Measurements from ENCODE around the gene ESYT2. TPM values are rescaled to one million over a fixed set of nuclear protein-coding genes. Genes with fewer than 3 reads are reported as not detected.

Gene ESYT2
- total and polyA plus RNA-seq, 9 of the 15 experiments (the other 6 are each of a cell fraction or from before 2014, with no cell fraction given) = 5.8 to 86.9 (median 64.7) TPM

GRCh38 chr7:158864833-158865232 lies 35.5 kb upstream of the ESYT2 start:
- H3K9ac ChIP-seq (ENCODE audit: insufficient read depth in 1 of 2, low read depth in 2 of 2, low read length in 2 of 2) = peak overlapping the region; percentile 78 to 82
- H3K9me1 ChIP-seq (ENCODE audit: control insufficient read depth, insufficient read depth, low read length) = peaks cover 6% of the 10 kb centered on the region
- H3K79me2 ChIP-seq (ENCODE audit: control insufficient read depth, insufficient read depth, low read length) = peaks cover 88% of the 10 kb centered on the region
- H3K27me3 ChIP-seq (ENCODE audit: control insufficient read depth in 2 of 2, insufficient read depth in 2 of 2, low read length in 2 of 2) = no peaks in the 10 kb centered on the region
- FAIRE-seq (no peak), ATAC-seq (no peak), DNase-seq (ENCODE audit: extremely low read depth in 1 of 4, low spot score in 3 of 4) (no peak)
- no TSS peak for BruUV-seq (replicated peaks)
- 89% methylated on average over 7 of the region's 7 CpGs for WGBS (ENCODE audit: insufficient coverage, low coverage, missing lambda C conversion rate)
- POLR2A ChIA-PET = interaction anchor here (0.7 to 1.9 kb wide), 5 partner anchors 11 to 157 kb away, joined by 4 to 14 read pairs (median 8); partner anchors contain the start of gene ESYT2
- H2AFZ ChIP-seq (ENCODE audit: low read depth, low read length) = no peak overlapping the region
- in situ Hi-C loops (cut with MboI) (no loop called here), intact Hi-C loops (cut with micrococcal nuclease) (no loop called here)
- no peak overlapping the region for H3K4me3 ChIP-seq
- H3K36me3 ChIP-seq (ENCODE audit: control insufficient read depth, insufficient read depth, low read length) = peaks cover 38% of the 10 kb centered on the region
- H3K27ac ChIP-seq (ENCODE audit: extremely low read depth, low read depth, low read length) = peak overlapping the region; percentile 97
- peaks cover 11% of the 10 kb centered on the region; the same call in 1 of the 2 replicates for H3K9me3 ChIP-seq (replicated peaks; ENCODE audit: control insufficient read depth, insufficient read depth, low read depth, low read length)
- H3K4me2 ChIP-seq (ENCODE audit: insufficient read depth, low read length) = peak overlapping the region; percentile 95
- peaks cover 55 to 60% of the 10 kb centered on the region in 2 experiments for H3K4me1 ChIP-seq (replicated peaks in 1 of 2; ENCODE audit: control insufficient read depth in 2 of 2, insufficient read depth in 2 of 2, low read length in 2 of 2)
- H4K20me1 ChIP-seq (replicated peaks; ENCODE audit: control insufficient read depth, insufficient read depth, low read length) = no peaks in the 10 kb centered on the region
- CTCF ChIA-PET (ENCODE audit: low intra/inter-chr PET ratio) = no interaction called here
- 0 out of 2 replicates have a peak, but pooled peaks have one; percentile 17 for TF ChIP-seq ZNF76 (CRISPR knock-in tag; IDR thresholded peaks at IDR 0.05; ENCODE audit: borderline replicate concordance)
- 0 out of 2 replicates have a peak, but pooled peaks have one; percentile 2 for TF ChIP-seq DEAF1 (CRISPR knock-in tag; IDR thresholded peaks at IDR 0.05)
- TF ChIP-seq KAT7 (CRISPR knock-in tag; IDR thresholded peaks at IDR 0.05; ENCODE audit: borderline replicate concordance) = peak; percentile 78; the same call in 1 of the 2 replicates
- 0 out of 2 replicates have a peak, but pooled peaks have one; percentile 2 for TF ChIP-seq ZNF407 (IDR thresholded peaks at IDR 0.05; ENCODE audit: low read depth)
- TF ChIP-seq ZNF699 (CRISPR knock-in tag; IDR thresholded peaks at IDR 0.05; ENCODE audit: insufficient replicate concordance) = peak; percentile 41
- TF ChIP-seq KDM4B (IDR thresholded peaks at IDR 0.05; ENCODE audit: borderline replicate concordance in 2 of 2, low read depth in 1 of 2) = 0 out of 4 replicates have a peak, but pooled peaks of 1 of the 2 experiments have one; percentile 49
- TF ChIP-seq TCF7 (IDR thresholded peaks at IDR 0.05; ENCODE audit: borderline replicate concordance) = 0 out of 2 replicates have a peak, but pooled peaks have one; percentile 57
- no peak for TF ChIP-seq GATA2 (CRISPR knock-in tag; IDR thresholded peaks at IDR 0.05)
- TF ChIP-seq ILF3 (IDR thresholded peaks at IDR 0.05; ENCODE audit: borderline replicate concordance) = no peak

Data from K562 (cell line).